GM12892 (cell line): ENCODE measurements around the gene EEF1AKMT3.

Experiments used
- POLR2A ChIP-seq: IDR thresholded peaks from 2 replicates; pipeline ENCODE4 v1.6.1; 2011; ENCODE audit warnings: low read depth, low read length, control low read depth
- POLR2AphosphoS5 ChIP-seq: IDR thresholded peaks from 2 replicates; pipeline ENCODE4 v1.6.1; 2011; ENCODE audit warnings: low read depth, low read length, control low read depth
- TAF1 ChIP-seq: IDR thresholded peaks from 2 replicates; pipeline ENCODE4 v1.6.1; 2011; ENCODE audit warnings: low read depth, mild to moderate bottlenecking, control low read depth, low read length, borderline replicate concordance

GRCh38 chr12:57813971-57814772 lies 41.8 kb downstream of the EEF1AKMT3 start:
- no peak for TF ChIP-seq POLR2AphosphoS5
- no peak for TF ChIP-seq TAF1
- no peak for TF ChIP-seq POLR2A
